Liver (tissue), 9 donors: Measurements from ENCODE around the gene KCNJ5. TPM values are rescaled to one million over a fixed set of nuclear protein-coding genes. Genes with fewer than 3 reads are reported as not detected.

ENCODE experiments used
- DNase-seq: peaks from one replicate; pipeline ENCODE4 v3.0.0-alpha.2; 2017; ENCODE audit warnings: low spot score
- H3K27ac ChIP-seq, 2 donors: one replicate each; pipeline ENCODE4 v1.7.0; 2013; ENCODE audit warnings: inconsistent platforms in 2 of 2, low read length in 2 of 2, control low read depth in 1 of 2, low read depth in 1 of 2, mild to moderate bottlenecking in 1 of 2
- H3K27me3 ChIP-seq, 4 donors: one replicate each; pipeline versions ENCODE4 v1.6.1 to v1.7.0; 2013; ENCODE audit warnings: low read length in 3 of 4, inconsistent platforms in 1 of 4, mild to moderate bottlenecking in 1 of 4, moderate library complexity in 1 of 4; ENCODE audit not compliant: control insufficient read depth in 4 of 4, insufficient read depth in 4 of 4
- H3K36me3 ChIP-seq, 4 donors: one replicate each; pipeline versions ENCODE4 v1.6.1 to v1.7.0; 2013; ENCODE audit warnings: low read length in 3 of 4, mild to moderate bottlenecking in 3 of 4, low read depth in 1 of 4, moderate library complexity in 1 of 4; ENCODE audit not compliant: control insufficient read depth in 4 of 4, insufficient read depth in 3 of 4
- H3K4me1 ChIP-seq, 4 donors: one replicate each; pipeline versions ENCODE4 v1.6.1 to v1.7.0; 2013; ENCODE audit warnings: low read length in 3 of 4, mild to moderate bottlenecking in 3 of 4, moderate library complexity in 1 of 4; ENCODE audit not compliant: control insufficient read depth in 4 of 4, insufficient read depth in 4 of 4
- H3K4me3 ChIP-seq, 3 donors: one replicate each; pipeline versions ENCODE4 v1.6.1 to v1.7.0; 2013; ENCODE audit warnings: low read length in 3 of 3, control low read depth in 1 of 3, low read depth in 1 of 3, mild to moderate bottlenecking in 1 of 3
- H3K9ac ChIP-seq, 2 donors: one replicate each; pipeline ENCODE4 v1.7.0; 2013; ENCODE audit warnings: low read length in 2 of 2, mild to moderate bottlenecking in 2 of 2, moderate library complexity in 2 of 2, control low read depth in 1 of 2, low read depth in 1 of 2
- H3K9me3 ChIP-seq, 4 donors: one replicate each; pipeline versions ENCODE4 v1.6.1 to v1.7.0; 2013; ENCODE audit warnings: low read length in 3 of 4; ENCODE audit not compliant: control insufficient read depth in 4 of 4
- ATF3 ChIP-seq: IDR thresholded peaks from 2 replicates; pipeline ENCODE4 v1.6.1; 2016; ENCODE audit warnings: antibody characterized with exemption
- CTCF ChIP-seq: fragments of 150-350 bp; IDR thresholded peaks from 2 replicates; pipeline ENCODE4 v1.5.1; 2017; ENCODE audit warnings: improper control_type of control experiment, low read depth, low read length; ENCODE audit not compliant: missing input control
- EGR1 ChIP-seq, 2 donors: IDR thresholded peaks; 2 replicates each; pipeline ENCODE4 v1.6.1; 2016 to 2018; ENCODE audit warnings: antibody characterized with exemption in 2 of 2, low read depth in 2 of 2
- FOXA1 ChIP-seq: IDR thresholded peaks from 2 replicates; pipeline ENCODE4 v1.6.1; 2016; ENCODE audit warnings: antibody characterized with exemption
- FOXA2 ChIP-seq: IDR thresholded peaks from 2 replicates; pipeline ENCODE4 v1.6.1; 2016; ENCODE audit warnings: antibody characterized with exemption
- GABPA ChIP-seq, 2 donors: IDR thresholded peaks in 1 of 2; conservative IDR thresholded peaks in 1 of 2; 2 replicates each; pipeline ENCODE4 v1.6.1; 2016; ENCODE audit warnings: antibody characterized with exemption in 2 of 2, mild to moderate bottlenecking in 1 of 2, moderate library complexity in 1 of 2
- HNF4A ChIP-seq, 2 donors: conservative IDR thresholded peaks; 2 replicates each; pipeline ENCODE4 v1.6.1; 2016; ENCODE audit warnings: antibody characterized with exemption in 2 of 2, mild to moderate bottlenecking in 2 of 2
- JUND ChIP-seq, 2 donors: IDR thresholded peaks; 2 replicates each; pipeline ENCODE4 v1.6.1; 2016; ENCODE audit warnings: antibody characterized with exemption in 2 of 2
- MAX ChIP-seq: IDR thresholded peaks from 2 replicates; pipeline ENCODE4 v1.6.1; 2016; ENCODE audit warnings: antibody characterized with exemption
- REST ChIP-seq: IDR thresholded peaks from 2 replicates; pipeline ENCODE4 v1.6.1; 2016; ENCODE audit warnings: antibody characterized with exemption, mild to moderate bottlenecking
- RXRA ChIP-seq, 2 donors: IDR thresholded peaks; 2 replicates each; pipeline ENCODE4 v1.6.1; 2017 to 2018; ENCODE audit warnings: antibody characterized with exemption in 2 of 2, mild to moderate bottlenecking in 1 of 2
- SP1 ChIP-seq: IDR thresholded peaks from 2 replicates; pipeline ENCODE4 v1.6.1; 2018; ENCODE audit warnings: antibody characterized with exemption, mild to moderate bottlenecking
- YY1 ChIP-seq: IDR thresholded peaks from 2 replicates; pipeline ENCODE4 v1.6.1; 2016; ENCODE audit warnings: antibody characterized with exemption, mild to moderate bottlenecking
- ZBTB33 ChIP-seq: IDR thresholded peaks from 2 replicates; pipeline ENCODE4 v1.6.1; 2016; ENCODE audit warnings: antibody characterized with exemption
- WGBS: extraction: QIAGEN DNeasy Blood & Tissue Kit; methylation state at CpG from one replicate; pipeline ENCODE4 v1.1.7; 2013; 5-methylcytosine and 5-hydroxymethylcytosine counted together
- polyA plus RNA-seq, 2 donors: library from polyadenylated mRNA; stranded (reverse) in 1 of 2; unstranded in 1 of 2; fragments of 200-250 nt in 1 of 2; fragments of >200 nt in 1 of 2; fragmentation: Nextera tagmentation in 1 of 2; extraction: Ambion mirVana in 1 of 2; gene quantifications; one replicate each; pipeline versions ENCODE4 v1.2.1 to v1.2.3, GENCODE V29; 2013 to 2015
- total RNA-seq, 2 donors: library from RNA; depleted of rRNA; stranded (reverse); fragments of >200 nt; gene quantifications; one replicate each; pipeline ENCODE4 v1.2.3, GENCODE V29; 2014
- donor health status: healthy.
- donor health status: healthy.
- donor health status: healthy.
- donor health status: healthy.
- donor health status: healthy.

KCNJ5 gene
- total and polyA plus RNA-seq, 4 donors = 0.04 to 0.08 (median 0.06) TPM

- TF ChIP-seq EGR1 (IDR thresholded peaks at IDR 0.05; ENCODE audit: low read depth in 2 of 2) = no peak
- no peak for TF ChIP-seq REST
- TF ChIP-seq SP1 = no peak
- no peak for TF ChIP-seq GABPA (IDR thresholded peaks at IDR 0.05 in 1 of 2, conservative IDR thresholded peaks at IDR 0.05 in 1 of 2)
- no peak for TF ChIP-seq HNF4A (conservative IDR thresholded peaks at IDR 0.05)
- no peak for TF ChIP-seq RXRA (IDR thresholded peaks at IDR 0.05)
- no peak for TF ChIP-seq ZBTB33
- TF ChIP-seq FOXA1 = no peak
- TF ChIP-seq FOXA2 = no peak
- no peak for TF ChIP-seq CTCF
- Histone ChIP-seq H3K36me3 (no peaks in the 10 kb centered on the region), H3K9ac (no peak overlapping the region), H3K4me1 (peaks cover 8 to 17% (median 9%) of the 10 kb centered on the region in 4 donors), H3K27me3 (no peaks in the 10 kb centered on the region), H3K27ac (no peak overlapping the region), H3K9me3 (no peaks in the 10 kb centered on the region), H3K4me3 (no peak overlapping the region)
- 86% methylated on average over 15 of the region's 15 CpGs for WGBS
- DNase-seq = no peak
Observed at GRCh38 chr11:128888034-128888985, 2.8 kb upstream of the KCNJ5 start.

- Histone ChIP-seq H3K9me3 (no peaks in the 10 kb centered on the region), H3K4me1 (peaks cover 16 to 30% (median 17%) of the 10 kb centered on the region in 4 donors), H3K4me3 (no peak overlapping the region), H3K27me3 (no peaks in the 10 kb centered on the region), H3K9ac (no peak overlapping the region), H3K36me3 (no peaks in the 10 kb centered on the region), H3K27ac (no peak overlapping the region)
- WGBS = 91% methylated on average over 8 of the region's 8 CpGs
- no peak for DNase-seq
- TF ChIP-seq MAX = no peak
- TF ChIP-seq EGR1 (IDR thresholded peaks at IDR 0.05; ENCODE audit: low read depth in 2 of 2) = no peak
- no peak for TF ChIP-seq FOXA2
- no peak for TF ChIP-seq ATF3
- no peak for TF ChIP-seq HNF4A (conservative IDR thresholded peaks at IDR 0.05)
- no peak for TF ChIP-seq YY1
- no peak for TF ChIP-seq GABPA (IDR thresholded peaks at IDR 0.05 in 1 of 2, conservative IDR thresholded peaks at IDR 0.05 in 1 of 2)
- no peak for TF ChIP-seq JUND (IDR thresholded peaks at IDR 0.05)
- no peak for TF ChIP-seq REST
- TF ChIP-seq CTCF = no peak
Observed at GRCh38 chr11:128889657-128890213, 1.4 kb upstream of the KCNJ5 start.
